Measurements from ENCODE around the gene PTPRM. TPM values are rescaled to one million over a fixed set of nuclear protein-coding genes. Genes with fewer than 3 reads are reported as not detected.

PTPRM gene
- total RNA-seq, 1 experiment from 2014 or later = 14.5 TPM

DNA sequence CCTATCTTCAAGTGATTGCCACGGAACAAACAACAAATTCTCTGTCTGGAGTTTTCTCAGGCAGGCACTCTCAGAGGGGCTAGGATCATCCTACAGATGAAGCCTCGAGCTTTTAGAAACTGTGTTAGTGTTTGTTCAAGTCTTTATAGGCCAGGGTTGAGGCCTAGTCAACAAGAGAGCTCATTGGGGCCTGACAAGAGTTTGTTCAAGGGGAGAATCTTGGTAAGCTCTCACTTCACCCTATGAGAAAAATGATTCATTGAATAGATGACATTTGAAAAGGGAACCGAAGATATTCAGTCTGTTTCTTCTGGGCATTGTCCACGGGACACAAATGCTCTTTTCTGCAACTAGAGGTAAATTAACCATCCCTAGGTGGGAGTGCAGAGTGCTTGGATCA lies 476.9 kb downstream of the PTPRM start:
- H3K36me3 ChIP-seq (ENCODE audit: control insufficient read depth in 1 of 2, insufficient read depth in 2 of 2, low read length in 2 of 2) = no peaks in the 10 kb centered on the region
- H3K27ac ChIP-seq (ENCODE audit: low read depth, low read length) = no peak overlapping the region
- H3K4me2 ChIP-seq (ENCODE audit: low read length) = no peak overlapping the region
- peaks cover 0 to 17% of the 10 kb centered on the region in 2 experiments; a peak in 1 of 4 replicates for H3K4me1 ChIP-seq (ENCODE audit: control insufficient read depth in 1 of 2, insufficient read depth in 2 of 2, low read length in 2 of 2)
- DNase-seq (ENCODE audit: low read depth, low spot score) (no peak), ATAC-seq (no peak)
- ChIA-PET POLR2A (no interaction called here), RAD21 (ENCODE audit: low non-redundant PET in 1 of 2, low total read pairs in 2 of 2, uncharacterized antibody in 2 of 2, unreplicated experiment in 2 of 2) (no interaction called here), CTCF (no interaction called here)
- no peak for TF ChIP-seq FOSL1 (IDR thresholded peaks at IDR 0.05; ENCODE audit: low read depth)
- TF ChIP-seq EGR1 (IDR thresholded peaks at IDR 0.05; ENCODE audit: low read depth) = no peak
- TF ChIP-seq, protein P1, sequence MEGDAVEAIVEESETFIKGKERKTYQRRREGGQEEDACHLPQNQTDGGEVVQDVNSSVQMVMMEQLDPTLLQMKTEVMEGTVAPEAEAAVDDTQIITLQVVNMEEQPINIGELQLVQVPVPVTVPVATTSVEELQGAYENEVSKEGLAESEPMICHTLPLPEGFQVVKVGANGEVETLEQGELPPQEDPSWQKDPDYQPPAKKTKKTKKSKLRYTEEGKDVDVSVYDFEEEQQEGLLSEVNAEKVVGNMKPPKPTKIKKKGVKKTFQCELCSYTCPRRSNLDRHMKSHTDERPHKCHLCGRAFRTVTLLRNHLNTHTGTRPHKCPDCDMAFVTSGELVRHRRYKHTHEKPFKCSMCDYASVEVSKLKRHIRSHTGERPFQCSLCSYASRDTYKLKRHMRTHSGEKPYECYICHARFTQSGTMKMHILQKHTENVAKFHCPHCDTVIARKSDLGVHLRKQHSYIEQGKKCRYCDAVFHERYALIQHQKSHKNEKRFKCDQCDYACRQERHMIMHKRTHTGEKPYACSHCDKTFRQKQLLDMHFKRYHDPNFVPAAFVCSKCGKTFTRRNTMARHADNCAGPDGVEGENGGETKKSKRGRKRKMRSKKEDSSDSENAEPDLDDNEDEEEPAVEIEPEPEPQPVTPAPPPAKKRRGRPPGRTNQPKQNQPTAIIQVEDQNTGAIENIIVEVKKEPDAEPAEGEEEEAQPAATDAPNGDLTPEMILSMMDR (IDR thresholded peaks at IDR 0.05 in 2 of 3, conservative IDR thresholded peaks at IDR 0.05 in 1 of 3; ENCODE audit: borderline replicate concordance in 1 of 3, insufficient read depth in 1 of 3, low read depth in 2 of 3, low read length in 2 of 3) = no peak
- no peak for TF ChIP-seq POLR2AphosphoS5 (IDR thresholded peaks at IDR 0.05; ENCODE audit: low read depth, low read length)
- TF ChIP-seq, protein P2, sequence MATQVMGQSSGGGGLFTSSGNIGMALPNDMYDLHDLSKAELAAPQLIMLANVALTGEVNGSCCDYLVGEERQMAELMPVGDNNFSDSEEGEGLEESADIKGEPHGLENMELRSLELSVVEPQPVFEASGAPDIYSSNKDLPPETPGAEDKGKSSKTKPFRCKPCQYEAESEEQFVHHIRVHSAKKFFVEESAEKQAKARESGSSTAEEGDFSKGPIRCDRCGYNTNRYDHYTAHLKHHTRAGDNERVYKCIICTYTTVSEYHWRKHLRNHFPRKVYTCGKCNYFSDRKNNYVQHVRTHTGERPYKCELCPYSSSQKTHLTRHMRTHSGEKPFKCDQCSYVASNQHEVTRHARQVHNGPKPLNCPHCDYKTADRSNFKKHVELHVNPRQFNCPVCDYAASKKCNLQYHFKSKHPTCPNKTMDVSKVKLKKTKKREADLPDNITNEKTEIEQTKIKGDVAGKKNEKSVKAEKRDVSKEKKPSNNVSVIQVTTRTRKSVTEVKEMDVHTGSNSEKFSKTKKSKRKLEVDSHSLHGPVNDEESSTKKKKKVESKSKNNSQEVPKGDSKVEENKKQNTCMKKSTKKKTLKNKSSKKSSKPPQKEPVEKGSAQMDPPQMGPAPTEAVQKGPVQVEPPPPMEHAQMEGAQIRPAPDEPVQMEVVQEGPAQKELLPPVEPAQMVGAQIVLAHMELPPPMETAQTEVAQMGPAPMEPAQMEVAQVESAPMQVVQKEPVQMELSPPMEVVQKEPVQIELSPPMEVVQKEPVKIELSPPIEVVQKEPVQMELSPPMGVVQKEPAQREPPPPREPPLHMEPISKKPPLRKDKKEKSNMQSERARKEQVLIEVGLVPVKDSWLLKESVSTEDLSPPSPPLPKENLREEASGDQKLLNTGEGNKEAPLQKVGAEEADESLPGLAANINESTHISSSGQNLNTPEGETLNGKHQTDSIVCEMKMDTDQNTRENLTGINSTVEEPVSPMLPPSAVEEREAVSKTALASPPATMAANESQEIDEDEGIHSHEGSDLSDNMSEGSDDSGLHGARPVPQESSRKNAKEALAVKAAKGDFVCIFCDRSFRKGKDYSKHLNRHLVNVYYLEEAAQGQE (IDR thresholded peaks at IDR 0.05; ENCODE audit: low read depth) = no peak
- TF ChIP-seq SRF (IDR thresholded peaks at IDR 0.05; ENCODE audit: low read depth) = no peak
- no peak for TF ChIP-seq YY1 (IDR thresholded peaks at IDR 0.05; ENCODE audit: extremely low read depth, insufficient replicate concordance, low read depth, low read length)
- no peak for TF ChIP-seq CBX3 (IDR thresholded peaks at IDR 0.05; ENCODE audit: low read depth)
- no peak for TF ChIP-seq ZNF274 (IDR thresholded peaks at IDR 0.05; ENCODE audit: low read depth, low read length)
- TF ChIP-seq ELF1 (IDR thresholded peaks at IDR 0.05; ENCODE audit: borderline replicate concordance, low read depth) = no peak
- no peak for TF ChIP-seq ZFX (IDR thresholded peaks at IDR 0.05)
- TF ChIP-seq EZH2phosphoT487 (IDR thresholded peaks at IDR 0.05; ENCODE audit: borderline replicate concordance) = no peak
- TF ChIP-seq JUND (IDR thresholded peaks at IDR 0.05) = no peak
- TF ChIP-seq, protein P3, sequence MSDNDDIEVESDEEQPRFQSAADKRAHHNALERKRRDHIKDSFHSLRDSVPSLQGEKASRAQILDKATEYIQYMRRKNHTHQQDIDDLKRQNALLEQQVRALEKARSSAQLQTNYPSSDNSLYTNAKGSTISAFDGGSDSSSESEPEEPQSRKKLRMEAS (IDR thresholded peaks at IDR 0.05) = no peak
- TF ChIP-seq POLR2A (IDR thresholded peaks at IDR 0.05; ENCODE audit: borderline replicate concordance, extremely low read depth, insufficient read depth, insufficient read length) = no peak
- TF ChIP-seq SIN3A (IDR thresholded peaks at IDR 0.05; ENCODE audit: low read depth) = no peak
- TF ChIP-seq TCF7L2 (IDR thresholded peaks at IDR 0.05; ENCODE audit: borderline replicate concordance, extremely low read depth, insufficient read depth, insufficient read length) = no peak
- TF ChIP-seq, protein P4, sequence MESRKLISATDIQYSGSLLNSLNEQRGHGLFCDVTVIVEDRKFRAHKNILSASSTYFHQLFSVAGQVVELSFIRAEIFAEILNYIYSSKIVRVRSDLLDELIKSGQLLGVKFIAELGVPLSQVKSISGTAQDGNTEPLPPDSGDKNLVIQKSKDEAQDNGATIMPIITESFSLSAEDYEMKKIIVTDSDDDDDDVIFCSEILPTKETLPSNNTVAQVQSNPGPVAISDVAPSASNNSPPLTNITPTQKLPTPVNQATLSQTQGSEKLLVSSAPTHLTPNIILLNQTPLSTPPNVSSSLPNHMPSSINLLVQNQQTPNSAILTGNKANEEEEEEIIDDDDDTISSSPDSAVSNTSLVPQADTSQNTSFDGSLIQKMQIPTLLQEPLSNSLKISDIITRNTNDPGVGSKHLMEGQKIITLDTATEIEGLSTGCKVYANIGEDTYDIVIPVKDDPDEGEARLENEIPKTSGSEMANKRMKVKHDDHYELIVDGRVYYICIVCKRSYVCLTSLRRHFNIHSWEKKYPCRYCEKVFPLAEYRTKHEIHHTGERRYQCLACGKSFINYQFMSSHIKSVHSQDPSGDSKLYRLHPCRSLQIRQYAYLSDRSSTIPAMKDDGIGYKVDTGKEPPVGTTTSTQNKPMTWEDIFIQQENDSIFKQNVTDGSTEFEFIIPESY (IDR thresholded peaks at IDR 0.05; ENCODE audit: extremely low read depth, insufficient replicate concordance, low read length) = no peak
- no peak for TF ChIP-seq RAD21 (IDR thresholded peaks at IDR 0.05; ENCODE audit: low read depth)
- TF ChIP-seq SP1 (IDR thresholded peaks at IDR 0.05; ENCODE audit: low read depth) = no peak
- no TSS peak for BruUV-seq (replicated peaks)
- no peak overlapping the region for H3K9ac ChIP-seq (ENCODE audit: low read length)
- H3K9me3 ChIP-seq (ENCODE audit: control insufficient read depth in 1 of 2, insufficient read depth in 1 of 2, low read depth in 1 of 2, low read length in 2 of 2) = no peaks in the 10 kb centered on the region
- no peaks in the 10 kb centered on the region for H4K20me1 ChIP-seq (ENCODE audit: insufficient read depth)
- H3K79me2 ChIP-seq (ENCODE audit: insufficient read depth, low read length) = no peaks in the 10 kb centered on the region
- intact Hi-C loops (cut with micrococcal nuclease) = no loop called here
- no peak overlapping the region for H3K4me3 ChIP-seq (replicated peaks in 1 of 2; ENCODE audit: low read depth in 1 of 2, low read length in 2 of 2)
- no peak overlapping the region for H2AFZ ChIP-seq (ENCODE audit: low read depth, low read length, poor library complexity, severe bottlenecking)
- H3K9me2 ChIP-seq (ENCODE audit: insufficient read depth) = no peaks in the 10 kb centered on the region
- H3K27me3 ChIP-seq (ENCODE audit: insufficient read depth, low read length) = no peaks in the 10 kb centered on the region

All from HCT116 (cell line).